HepG2 (cell line): ENCODE results near the gene DDRGK1. TPM values are rescaled to one million over a fixed set of nuclear protein-coding genes. Genes with fewer than 3 reads are reported as not detected.
A peak's percentile ranks its signal among the peaks of the same experiment; 100 is the strongest.

Experiments
- CHD2 ChIP-seq: IDR thresholded peaks from 2 replicates; pipeline ENCODE4 v1.6.1; 2011; ENCODE audit warnings: low read depth, low read length, improper control_type of control experiment
- FOXK1 ChIP-seq: sonication (generic); formaldehyde crosslinking; IDR thresholded peaks from 2 replicates; pipeline ENCODE4 v1.4.0; 2020; ENCODE audit warnings: low read depth, missing genetic modification reagents, borderline replicate concordance
- FOXO1 ChIP-seq: sonication (generic); formaldehyde crosslinking; IDR thresholded peaks from 2 replicates; pipeline ENCODE4 v1.4.0; 2020; ENCODE audit warnings: missing genetic modification reagents
- MED1 ChIP-seq: sonication (generic); formaldehyde crosslinking; IDR thresholded peaks from 2 replicates; pipeline ENCODE4 v1.4.0; 2020; ENCODE audit warnings: missing genetic modification reagents
- MYNN ChIP-seq: sonication (generic); formaldehyde crosslinking; IDR thresholded peaks from 2 replicates; pipeline ENCODE4 v1.4.0; 2020; ENCODE audit warnings: mild to moderate bottlenecking, low read depth, missing genetic modification reagents
- NCOA2 ChIP-seq: sonication (generic); formaldehyde crosslinking; IDR thresholded peaks from 2 replicates; pipeline ENCODE4 v1.8.0; 2022; ENCODE audit warnings: inconsistent platforms
- NRL ChIP-seq: sonication (generic); formaldehyde crosslinking; IDR thresholded peaks from 2 replicates; pipeline ENCODE4 v1.5.0; 2020; ENCODE audit warnings: missing genetic modification reagents, mild to moderate bottlenecking, moderate library complexity, borderline replicate concordance
- PAF1 ChIP-seq: IDR thresholded peaks from 2 replicates; pipeline ENCODE4 v1.6.1; 2016; ENCODE audit warnings: missing genetic modification reagents, missing compliant biosample characterization
- SIN3A ChIP-seq: IDR thresholded peaks from 2 replicates; pipeline ENCODE4 v1.6.1; 2011; ENCODE audit warnings: low read depth, mild to moderate bottlenecking, control low read depth, low read length, borderline replicate concordance
- TBL1XR1 ChIP-seq: fragments of 150-350 bp; IDR thresholded peaks from 2 replicates; pipeline ENCODE4 v1.6.1; 2014; ENCODE audit warnings: borderline replicate concordance, low read length; ENCODE audit not compliant: partially characterized antibody
- ZNF20 ChIP-seq: sonication (generic); formaldehyde crosslinking; IDR thresholded peaks from 2 replicates; pipeline ENCODE4 v1.4.0; 2020; ENCODE audit warnings: mild to moderate bottlenecking, moderate library complexity, missing genetic modification reagents
- ZNF235 ChIP-seq: sonication (generic); formaldehyde crosslinking; IDR thresholded peaks from 2 replicates; pipeline ENCODE4 v1.8.1; 2023; ENCODE audit warnings: mild to moderate bottlenecking, missing genetic modification reagents, borderline replicate concordance
- ZNF598 ChIP-seq: sonication (generic); formaldehyde crosslinking; IDR thresholded peaks from 2 replicates; pipeline ENCODE4 v1.5.1; 2020; ENCODE audit warnings: mild to moderate bottlenecking, missing genetic modification reagents, borderline replicate concordance
- ZNF768 ChIP-seq: sonication (generic); formaldehyde crosslinking; IDR thresholded peaks from 2 replicates; pipeline ENCODE4 v1.4.0; 2020; ENCODE audit warnings: missing genetic modification reagents
- ZSCAN30 ChIP-seq: sonication (generic); formaldehyde crosslinking; IDR thresholded peaks from 2 replicates; pipeline ENCODE4 v1.5.0; 2020; ENCODE audit warnings: mild to moderate bottlenecking, missing genetic modification reagents
- polyA plus RNA-seq, 8 experiments: library from polyadenylated mRNA; depleted of rRNA in 3 of 8; stranded (reverse) in 7 of 8; unstranded in 1 of 8; fragments of >200 nt; fragmentation: Illumina TruSeq in 4 of 8; extraction: Trizol in 4 of 8; gene quantifications; 2 replicates each; pipeline versions ENCODE4 v1.2.1 to v1.2.3, GENCODE V29; 2011 to 2016; ENCODE audit warnings: low read depth in 4 of 8, missing spikeins in 1 of 8, mixed read lengths in 1 of 8; ENCODE audit not compliant: insufficient read depth in 1 of 8
- total RNA-seq, 5 experiments: library from RNA; depleted of rRNA; stranded (reverse); fragments of >200 nt; fragmentation: Illumina TruSeq; extraction: Trizol; gene quantifications; 2 replicates each; pipeline ENCODE4 v1.2.3, GENCODE V29; 2016; ENCODE audit warnings: low read depth in 1 of 5
- TF ChIP-seq, protein P1 (sequence below): sonication (generic); formaldehyde crosslinking; IDR thresholded peaks from 2 replicates; pipeline ENCODE4 v1.8.1; 2022; ENCODE audit warnings: mild to moderate bottlenecking, missing genetic modification reagents
- TF ChIP-seq, protein P2 (sequence below): sonication (generic); formaldehyde crosslinking; conservative IDR thresholded peaks from 2 replicates; pipeline ENCODE4 v1.8.0; 2022; ENCODE audit warnings: missing genetic modification reagents
- TF ChIP-seq, protein P3 (sequence below): sonication (generic); formaldehyde crosslinking; IDR thresholded peaks from 2 replicates; pipeline ENCODE4 v1.8.0; 2022; ENCODE audit warnings: missing genetic modification reagents, mild to moderate bottlenecking, borderline replicate concordance
- TF ChIP-seq, protein P4 (sequence below): sonication (generic); formaldehyde crosslinking; IDR thresholded peaks from 2 replicates; pipeline ENCODE4 v1.4.0; 2020; ENCODE audit warnings: missing genetic modification reagents
- TF ChIP-seq, protein P5 (sequence below): sonication (generic); formaldehyde crosslinking; conservative IDR thresholded peaks from 2 replicates; pipeline ENCODE4 v1.4.0; 2020; ENCODE audit warnings: missing genetic modification reagents
- TF ChIP-seq, protein P6 (sequence below): sonication (generic); formaldehyde crosslinking; IDR thresholded peaks from 2 replicates; pipeline ENCODE4 v1.4.0; 2020; ENCODE audit warnings: missing genetic modification reagents

DDRGK1 gene
- total and polyA plus RNA-seq, 2 of the 13 experiments (the other 11 are each of a cell fraction or from before 2014, with no cell fraction given): 96.7 to 149 TPM

DNA sequence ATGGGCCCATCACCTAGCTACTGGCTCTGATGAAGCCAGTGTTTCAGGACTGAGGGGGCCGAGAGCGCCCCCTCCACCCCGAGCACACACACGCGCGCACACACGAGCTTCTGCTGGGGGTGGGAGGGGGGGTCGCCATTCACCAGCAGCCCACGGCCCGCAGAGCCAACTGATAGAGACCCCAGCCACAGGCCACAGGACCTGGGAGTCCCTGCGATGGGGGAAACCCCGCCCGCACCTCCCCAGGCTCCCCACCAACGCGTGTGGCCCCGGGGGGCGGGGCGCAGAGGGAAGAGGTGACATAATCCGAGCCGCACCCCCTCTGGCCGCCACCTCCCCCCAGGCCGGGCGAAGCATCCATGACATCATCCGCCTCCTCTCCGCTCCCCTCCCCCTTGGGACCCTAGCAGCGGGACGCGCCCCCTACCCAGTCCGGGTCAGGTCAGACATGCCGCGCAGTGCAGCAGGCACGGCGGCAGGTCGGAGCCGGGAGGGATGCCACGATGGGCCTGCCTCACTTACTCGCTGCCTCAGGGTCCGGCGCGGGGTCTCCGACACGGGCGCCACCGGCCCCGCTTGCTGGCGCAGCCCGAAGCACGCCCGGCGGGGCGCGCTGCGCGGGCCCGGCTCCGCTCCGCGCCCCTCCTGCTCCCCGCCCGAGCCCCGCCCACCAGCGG lies 31.4 kb downstream of the DDRGK1 start, which contains the start of gene LZTS3 (continued):
- TF ChIP-seq ZSCAN30 (0 out of 2 replicates have a peak, but pooled peaks have one; percentile 56), NRL (CRISPR knock-in tag) (no peak; the same call in 1 of the 2 replicates), MED1 (CRISPR knock-in tag) (peak; percentile 49), ZNF20 (CRISPR knock-in tag) (no peak), FOXO1 (CRISPR knock-in tag) (no peak), MYNN (no peak), ZNF598 (CRISPR knock-in tag) (no peak), FOXK1 (no peak; the same call in 1 of the 2 replicates), SIN3A (peak; percentile 93; the same call in 1 of the 2 replicates), NCOA2 (no peak), PAF1 (CRISPR knock-in tag) (no peak), CHD2 (peak; percentile 49), ZNF235 (CRISPR knock-in tag) (0 out of 2 replicates have a peak, but pooled peaks have one; percentile 90), TBL1XR1 (peak; percentile 72), ZNF768 (CRISPR knock-in tag) (no peak)
- TF ChIP-seq, protein P1, sequence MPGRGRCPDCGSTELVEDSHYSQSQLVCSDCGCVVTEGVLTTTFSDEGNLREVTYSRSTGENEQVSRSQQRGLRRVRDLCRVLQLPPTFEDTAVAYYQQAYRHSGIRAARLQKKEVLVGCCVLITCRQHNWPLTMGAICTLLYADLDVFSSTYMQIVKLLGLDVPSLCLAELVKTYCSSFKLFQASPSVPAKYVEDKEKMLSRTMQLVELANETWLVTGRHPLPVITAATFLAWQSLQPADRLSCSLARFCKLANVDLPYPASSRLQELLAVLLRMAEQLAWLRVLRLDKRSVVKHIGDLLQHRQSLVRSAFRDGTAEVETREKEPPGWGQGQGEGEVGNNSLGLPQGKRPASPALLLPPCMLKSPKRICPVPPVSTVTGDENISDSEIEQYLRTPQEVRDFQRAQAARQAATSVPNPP: no peak
- TF ChIP-seq, protein P2, sequence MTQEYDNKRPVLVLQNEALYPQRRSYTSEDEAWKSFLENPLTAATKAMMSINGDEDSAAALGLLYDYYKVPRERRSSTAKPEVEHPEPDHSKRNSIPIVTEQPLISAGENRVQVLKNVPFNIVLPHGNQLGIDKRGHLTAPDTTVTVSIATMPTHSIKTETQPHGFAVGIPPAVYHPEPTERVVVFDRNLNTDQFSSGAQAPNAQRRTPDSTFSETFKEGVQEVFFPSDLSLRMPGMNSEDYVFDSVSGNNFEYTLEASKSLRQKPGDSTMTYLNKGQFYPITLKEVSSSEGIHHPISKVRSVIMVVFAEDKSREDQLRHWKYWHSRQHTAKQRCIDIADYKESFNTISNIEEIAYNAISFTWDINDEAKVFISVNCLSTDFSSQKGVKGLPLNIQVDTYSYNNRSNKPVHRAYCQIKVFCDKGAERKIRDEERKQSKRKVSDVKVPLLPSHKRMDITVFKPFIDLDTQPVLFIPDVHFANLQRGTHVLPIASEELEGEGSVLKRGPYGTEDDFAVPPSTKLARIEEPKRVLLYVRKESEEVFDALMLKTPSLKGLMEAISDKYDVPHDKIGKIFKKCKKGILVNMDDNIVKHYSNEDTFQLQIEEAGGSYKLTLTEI: no peak
- TF ChIP-seq, protein P3, sequence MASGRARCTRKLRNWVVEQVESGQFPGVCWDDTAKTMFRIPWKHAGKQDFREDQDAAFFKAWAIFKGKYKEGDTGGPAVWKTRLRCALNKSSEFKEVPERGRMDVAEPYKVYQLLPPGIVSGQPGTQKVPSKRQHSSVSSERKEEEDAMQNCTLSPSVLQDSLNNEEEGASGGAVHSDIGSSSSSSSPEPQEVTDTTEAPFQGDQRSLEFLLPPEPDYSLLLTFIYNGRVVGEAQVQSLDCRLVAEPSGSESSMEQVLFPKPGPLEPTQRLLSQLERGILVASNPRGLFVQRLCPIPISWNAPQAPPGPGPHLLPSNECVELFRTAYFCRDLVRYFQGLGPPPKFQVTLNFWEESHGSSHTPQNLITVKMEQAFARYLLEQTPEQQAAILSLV (CRISPR knock-in tag): 0 out of 2 replicates have a peak, but pooled peaks have one; percentile 40
- TF ChIP-seq, protein P4, sequence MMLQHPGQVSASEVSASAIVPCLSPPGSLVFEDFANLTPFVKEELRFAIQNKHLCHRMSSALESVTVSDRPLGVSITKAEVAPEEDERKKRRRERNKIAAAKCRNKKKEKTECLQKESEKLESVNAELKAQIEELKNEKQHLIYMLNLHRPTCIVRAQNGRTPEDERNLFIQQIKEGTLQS (CRISPR knock-in tag): peak; percentile 85
- TF ChIP-seq, protein P5, sequence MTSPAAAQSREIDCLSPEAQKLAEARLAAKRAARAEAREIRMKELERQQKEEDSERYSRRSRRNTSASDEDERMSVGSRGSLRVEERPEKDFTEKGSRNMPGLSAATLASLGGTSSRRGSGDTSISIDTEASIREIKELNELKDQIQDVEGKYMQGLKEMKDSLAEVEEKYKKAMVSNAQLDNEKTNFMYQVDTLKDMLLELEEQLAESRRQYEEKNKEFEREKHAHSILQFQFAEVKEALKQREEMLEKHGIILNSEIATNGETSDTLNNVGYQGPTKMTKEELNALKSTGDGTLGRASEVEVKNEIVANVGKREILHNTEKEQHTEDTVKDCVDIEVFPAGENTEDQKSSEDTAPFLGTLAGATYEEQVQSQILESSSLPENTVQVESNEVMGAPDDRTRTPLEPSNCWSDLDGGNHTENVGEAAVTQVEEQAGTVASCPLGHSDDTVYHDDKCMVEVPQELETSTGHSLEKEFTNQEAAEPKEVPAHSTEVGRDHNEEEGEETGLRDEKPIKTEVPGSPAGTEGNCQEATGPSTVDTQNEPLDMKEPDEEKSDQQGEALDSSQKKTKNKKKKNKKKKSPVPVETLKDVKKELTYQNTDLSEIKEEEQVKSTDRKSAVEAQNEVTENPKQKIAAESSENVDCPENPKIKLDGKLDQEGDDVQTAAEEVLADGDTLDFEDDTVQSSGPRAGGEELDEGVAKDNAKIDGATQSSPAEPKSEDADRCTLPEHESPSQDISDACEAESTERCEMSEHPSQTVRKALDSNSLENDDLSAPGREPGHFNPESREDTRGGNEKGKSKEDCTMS (CRISPR knock-in tag): no peak
- TF ChIP-seq, protein P6, sequence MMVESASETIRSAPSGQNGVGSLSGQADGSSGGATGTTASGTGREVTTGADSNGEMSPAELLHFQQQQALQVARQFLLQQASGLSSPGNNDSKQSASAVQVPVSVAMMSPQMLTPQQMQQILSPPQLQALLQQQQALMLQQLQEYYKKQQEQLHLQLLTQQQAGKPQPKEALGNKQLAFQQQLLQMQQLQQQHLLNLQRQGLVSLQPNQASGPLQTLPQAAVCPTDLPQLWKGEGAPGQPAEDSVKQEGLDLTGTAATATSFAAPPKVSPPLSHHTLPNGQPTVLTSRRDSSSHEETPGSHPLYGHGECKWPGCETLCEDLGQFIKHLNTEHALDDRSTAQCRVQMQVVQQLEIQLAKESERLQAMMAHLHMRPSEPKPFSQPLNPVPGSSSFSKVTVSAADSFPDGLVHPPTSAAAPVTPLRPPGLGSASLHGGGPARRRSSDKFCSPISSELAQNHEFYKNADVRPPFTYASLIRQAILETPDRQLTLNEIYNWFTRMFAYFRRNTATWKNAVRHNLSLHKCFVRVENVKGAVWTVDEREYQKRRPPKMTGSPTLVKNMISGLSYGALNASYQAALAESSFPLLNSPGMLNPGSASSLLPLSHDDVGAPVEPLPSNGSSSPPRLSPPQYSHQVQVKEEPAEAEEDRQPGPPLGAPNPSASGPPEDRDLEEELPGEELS (CRISPR knock-in tag): peak; percentile 10; the same call in 1 of the 2 replicates
